Measurements from ENCODE around the gene ATP1A1.

- TF ChIP-seq, protein P1, sequence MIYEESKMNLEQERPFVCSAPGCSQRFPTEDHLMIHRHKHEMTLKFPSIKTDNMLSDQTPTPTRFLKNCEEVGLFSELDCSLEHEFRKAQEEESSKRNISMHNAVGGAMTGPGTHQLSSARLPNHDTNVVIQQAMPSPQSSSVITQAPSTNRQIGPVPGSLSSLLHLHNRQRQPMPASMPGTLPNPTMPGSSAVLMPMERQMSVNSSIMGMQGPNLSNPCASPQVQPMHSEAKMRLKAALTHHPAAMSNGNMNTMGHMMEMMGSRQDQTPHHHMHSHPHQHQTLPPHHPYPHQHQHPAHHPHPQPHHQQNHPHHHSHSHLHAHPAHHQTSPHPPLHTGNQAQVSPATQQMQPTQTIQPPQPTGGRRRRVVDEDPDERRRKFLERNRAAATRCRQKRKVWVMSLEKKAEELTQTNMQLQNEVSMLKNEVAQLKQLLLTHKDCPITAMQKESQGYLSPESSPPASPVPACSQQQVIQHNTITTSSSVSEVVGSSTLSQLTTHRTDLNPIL (CRISPR knock-in tag; IDR thresholded peaks at IDR 0.05; ENCODE audit: low read depth), result no peak
- no peak for TF ChIP-seq POU6F1 (CRISPR knock-in tag; IDR thresholded peaks at IDR 0.05; ENCODE audit: borderline replicate concordance, low read depth)
- no peak for TF ChIP-seq ZFP3 (CRISPR knock-in tag; IDR thresholded peaks at IDR 0.05)
- no peak for TF ChIP-seq ZFP30 (CRISPR knock-in tag; IDR thresholded peaks at IDR 0.05)
- no peak for TF ChIP-seq RARB (CRISPR knock-in tag; IDR thresholded peaks at IDR 0.05)
- no peak for TF ChIP-seq ZNF70 (CRISPR knock-in tag; IDR thresholded peaks at IDR 0.05)
- no peak for TF ChIP-seq SNAI2 (CRISPR knock-in tag; IDR thresholded peaks at IDR 0.05)
- TF ChIP-seq PPARA (CRISPR knock-in tag; IDR thresholded peaks at IDR 0.05; ENCODE audit: borderline replicate concordance), result no peak
- no peak for TF ChIP-seq ZNF565 (CRISPR knock-in tag; conservative IDR thresholded peaks at IDR 0.05; ENCODE audit: low read depth)
- no peak for TF ChIP-seq GLIS3 (CRISPR knock-in tag; IDR thresholded peaks at IDR 0.05)
- no peak for TF ChIP-seq ISL1 (CRISPR knock-in tag; IDR thresholded peaks at IDR 0.05)
- no peak for TF ChIP-seq TOX (CRISPR knock-in tag; IDR thresholded peaks at IDR 0.05; ENCODE audit: borderline replicate concordance)
These were observed 43.9 kb downstream of the ATP1A1 start for GRCh38 chr1:116416854-116417513.
